Stimulated activated CD4-positive, alpha-beta T cell treated with anti-CD3 and anti-CD28 coated beads, Interleukin-4, amount 100 ng/mL, for 48 hours (primary cell): ENCODE measurements around the gene YPEL5.
"Not testable (repeated sequence)": the region's sequence is repeated elsewhere in the genome, so short reads cannot be mapped to it uniquely, and the experiment has no call there.

Experiments
- DNase-seq, 2 donors: peaks; one replicate each; pipeline ENCODE4 v3.0.0-alpha.2; 2020; ENCODE audit warnings: low read depth in 2 of 2

YPEL5 gene

DNA sequence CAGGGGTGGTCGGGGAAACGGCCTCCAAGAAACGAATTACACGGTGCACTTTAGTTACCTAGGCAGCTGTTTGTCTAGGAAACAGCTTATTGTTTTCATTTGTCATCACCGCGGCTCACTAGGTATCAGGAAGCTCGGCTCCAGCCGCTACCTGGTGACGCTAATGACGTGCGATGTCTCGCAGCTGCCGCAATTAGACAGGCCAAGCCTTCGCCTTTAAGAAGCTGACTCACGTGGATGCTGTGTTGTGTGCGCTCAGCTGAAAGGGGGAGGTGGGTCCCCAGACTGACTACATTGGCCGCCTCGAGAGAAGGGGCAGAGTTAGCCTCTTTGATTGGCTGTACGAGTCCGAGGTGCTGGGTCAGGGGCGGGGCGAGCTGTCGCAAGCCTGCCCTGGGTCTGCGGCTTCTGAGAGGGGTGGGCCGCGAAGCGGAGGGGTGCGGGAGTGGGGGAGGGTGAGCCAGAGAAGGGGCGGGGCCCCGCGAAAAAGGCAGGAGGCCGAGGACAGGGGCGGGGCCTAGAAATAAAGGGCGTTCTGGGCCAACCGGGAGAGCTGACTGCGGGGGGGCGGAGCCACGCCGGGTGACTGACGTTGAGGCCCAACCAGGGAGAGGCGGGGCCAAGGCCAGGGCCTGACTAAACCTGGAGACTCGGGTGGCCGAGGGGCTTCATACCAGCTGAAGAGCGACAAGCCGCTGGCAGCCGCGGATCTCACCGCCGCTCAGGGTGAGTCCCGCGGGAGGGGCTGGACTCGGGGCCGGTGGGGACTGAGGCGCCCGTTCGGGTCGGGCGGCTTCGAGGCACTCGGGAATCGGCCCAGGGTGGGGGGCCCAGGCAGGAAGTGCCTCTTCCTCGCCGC, at the start of gene YPEL5:
Gene YPEL5 (plus strand): TSS at position 671 of the 859 bp plus-strand sequence. CDS start 9,645 bp downstream, outside the sequence.
- DNase-seq = peak; percentile 97 to 99

DNA sequence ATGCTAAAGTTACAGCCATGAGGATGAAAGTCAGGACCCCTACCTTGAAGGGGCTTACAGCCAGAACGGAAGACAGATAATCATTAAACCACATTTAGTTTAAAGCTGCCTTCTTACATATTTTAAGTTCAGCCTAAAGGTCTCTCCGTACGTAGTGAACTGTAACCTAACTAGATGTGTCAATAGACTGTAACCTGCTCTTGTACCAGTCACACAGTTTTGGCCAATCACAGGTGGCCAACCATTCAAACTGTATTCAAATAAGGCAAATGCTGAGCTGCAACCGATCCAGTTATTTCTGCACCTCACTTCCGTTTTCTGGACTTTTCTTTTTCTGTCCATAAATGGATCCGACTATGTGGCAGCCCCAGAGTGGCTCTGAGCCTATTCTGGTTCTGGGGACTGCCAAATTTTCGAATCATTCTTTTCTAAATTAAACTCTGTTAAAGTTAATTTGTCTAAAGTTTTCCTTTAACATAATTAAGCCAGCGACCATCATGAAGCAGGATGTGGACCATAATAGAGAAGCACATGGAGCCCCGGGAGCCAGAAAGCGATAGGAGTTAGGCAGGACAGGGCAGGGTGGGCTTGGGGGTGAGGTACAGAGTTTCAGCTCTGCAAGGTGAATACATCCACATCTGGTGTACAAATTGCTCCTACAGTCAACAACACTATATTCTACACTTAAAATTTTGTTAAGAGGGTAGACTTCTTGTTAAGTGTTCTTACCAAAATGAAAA, 48.4 kb upstream of the YPEL5 start:
- no peak for DNase-seq

DNA sequence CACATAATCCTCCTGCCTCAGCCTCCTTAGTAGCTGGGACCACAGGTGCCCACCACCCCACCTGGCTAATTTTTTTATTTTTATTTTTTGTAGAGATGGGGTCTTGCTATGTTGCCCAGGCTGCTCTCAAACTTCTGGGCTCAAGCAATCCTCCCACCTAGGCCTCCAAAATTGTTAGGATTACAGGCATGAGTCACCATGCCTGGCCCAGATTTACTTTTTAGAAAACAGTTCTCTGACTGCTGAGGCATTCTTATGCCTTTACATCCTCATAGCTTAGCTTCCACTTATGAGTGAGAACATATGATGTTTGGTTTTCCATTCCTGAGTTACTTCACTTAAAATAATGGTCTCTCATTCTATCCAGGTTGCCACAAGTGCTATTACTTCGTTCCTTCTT, 47.4 kb upstream of the YPEL5 start:
- not testable (repeated sequence) for DNase-seq

- not testable (repeated sequence) for DNase-seq
Measured at GRCh38 chr2:30100691-30101090, 46.1 kb upstream of the YPEL5 start.

GRCh38 chr2:30104307-30104706, 42.5 kb upstream of the YPEL5 start:
- DNase-seq = no peak

GRCh38 chr2:30105556-30105955, 41.3 kb upstream of the YPEL5 start:
- no peak for DNase-seq

- DNase-seq = no peak
Measured at GRCh38 chr2:30106543-30106942, 40.3 kb upstream of the YPEL5 start.

- DNase-seq = no peak
Measured at GRCh38 chr2:30108192-30108591, 38.6 kb upstream of the YPEL5 start.

DNA sequence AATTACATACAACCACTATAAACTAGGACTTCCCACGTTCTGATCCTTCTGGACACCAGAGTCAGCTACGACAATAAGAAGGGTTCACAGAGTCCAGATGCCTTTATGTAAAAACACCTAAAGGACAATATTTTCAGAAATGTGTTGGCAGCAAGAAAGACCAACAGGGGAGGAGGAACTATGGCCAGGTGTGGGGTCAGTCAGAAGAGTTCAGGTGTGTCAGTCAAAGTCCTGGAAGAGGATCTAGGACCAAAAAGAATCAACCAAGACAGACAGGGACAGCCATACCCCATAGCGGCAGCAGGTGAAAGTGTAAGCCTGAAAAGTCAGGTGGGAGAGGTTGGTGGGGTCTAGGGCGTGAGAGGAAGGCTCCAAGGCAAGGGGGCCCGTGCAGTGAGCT, 38.0 kb upstream of the YPEL5 start:
- DNase-seq = no peak

GRCh38 chr2:30109856-30110255, 37.0 kb upstream of the YPEL5 start:
- no peak for DNase-seq

- DNase-seq = no peak
Measured at GRCh38 chr2:30110773-30111172, 36.0 kb upstream of the YPEL5 start.

- DNase-seq = not testable (repeated sequence)
Measured at GRCh38 chr2:30111186-30111585, 35.6 kb upstream of the YPEL5 start.

DNA sequence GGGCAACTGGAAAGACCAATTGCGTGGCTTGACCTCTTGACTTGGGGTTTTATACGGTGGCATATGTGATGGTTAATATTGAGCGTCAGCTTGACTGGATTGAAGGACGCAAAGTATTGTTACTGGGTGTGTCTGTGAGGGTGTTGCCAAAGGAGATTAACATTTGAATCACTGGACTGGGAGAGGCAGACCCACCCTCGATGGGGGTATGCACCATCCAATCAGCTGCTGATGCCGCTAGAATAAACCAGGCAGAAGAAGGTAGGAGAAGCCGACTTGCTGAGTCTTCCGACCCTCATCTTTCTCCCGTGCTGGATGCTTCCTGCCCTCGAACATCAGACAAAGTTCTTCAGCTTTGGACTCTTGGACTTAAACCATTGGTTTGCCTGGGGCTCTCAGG, 34.2 kb upstream of the YPEL5 start:
- DNase-seq = no peak

GRCh38 chr2:30113617-30114293, 33.1 kb upstream of the YPEL5 start:
- no peak for DNase-seq

DNA sequence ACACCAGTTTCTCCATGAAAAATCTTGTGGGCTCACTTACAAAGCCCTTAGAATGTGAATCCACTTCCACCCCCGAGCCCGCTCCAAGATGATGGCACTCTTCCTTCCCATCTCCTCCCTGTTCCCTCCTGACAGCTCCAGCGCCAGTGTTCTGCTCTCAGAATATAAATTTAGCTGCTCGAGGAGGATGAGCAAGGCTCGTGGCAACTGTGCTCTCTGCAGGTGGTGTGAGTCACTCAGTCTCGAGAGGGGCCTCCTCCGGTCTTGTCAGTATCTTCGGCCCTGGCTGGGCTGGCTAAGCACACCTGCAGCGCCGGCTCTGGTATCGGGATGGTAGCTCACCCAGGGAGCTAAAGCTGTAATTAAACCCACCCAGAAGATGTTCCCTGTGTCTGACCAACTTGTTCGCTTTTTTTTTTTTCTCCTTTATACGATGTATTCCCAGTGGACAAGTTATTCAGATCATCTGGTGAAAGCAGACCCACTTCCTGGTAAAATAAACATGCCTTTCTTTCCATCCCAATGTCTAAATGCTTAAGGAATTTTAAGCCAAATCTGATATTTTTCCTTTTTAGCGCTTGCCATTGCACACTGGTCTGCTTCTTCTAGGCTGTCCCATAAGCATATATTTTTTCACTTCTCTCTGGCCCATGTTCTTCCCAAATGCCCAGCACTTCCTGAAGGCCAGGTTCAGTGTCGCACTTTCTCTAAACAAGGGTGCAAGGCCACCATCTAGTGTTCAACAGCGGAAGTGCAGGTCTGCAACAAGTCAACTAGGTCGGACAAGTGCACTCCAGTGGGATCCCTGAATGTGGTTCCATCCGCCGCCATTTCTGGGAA, 31.4 kb upstream of the YPEL5 start:
- peak; percentile 54 to 66 for DNase-seq

GRCh38 chr2:30115981-30116285, 30.9 kb upstream of the YPEL5 start:
- no peak for DNase-seq

GRCh38 chr2:30122362-30122761, 24.4 kb upstream of the YPEL5 start:
- no peak for DNase-seq

GRCh38 chr2:30127016-30127893, 19.6 kb upstream of the YPEL5 start:
- DNase-seq = no peak

DNA sequence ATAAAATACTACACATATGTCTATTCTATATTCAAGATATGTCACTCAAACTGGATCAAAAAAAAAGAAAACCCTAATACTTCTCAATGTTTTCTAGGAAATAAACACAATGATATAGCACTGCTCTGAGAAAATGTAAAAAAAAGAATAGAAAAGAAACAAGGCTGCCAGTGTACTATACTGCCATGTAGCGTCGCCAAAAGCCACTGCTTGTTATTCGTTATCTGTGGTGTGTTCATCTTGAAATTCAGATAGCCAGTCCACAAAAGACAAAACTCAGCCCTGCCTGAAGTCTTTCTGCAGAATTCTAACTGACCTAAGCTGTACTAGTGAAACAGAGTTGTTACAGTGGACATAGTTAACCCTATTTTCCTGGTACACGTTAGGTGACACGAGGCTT, 12.2 kb upstream of the YPEL5 start:
- DNase-seq = no peak

DNA sequence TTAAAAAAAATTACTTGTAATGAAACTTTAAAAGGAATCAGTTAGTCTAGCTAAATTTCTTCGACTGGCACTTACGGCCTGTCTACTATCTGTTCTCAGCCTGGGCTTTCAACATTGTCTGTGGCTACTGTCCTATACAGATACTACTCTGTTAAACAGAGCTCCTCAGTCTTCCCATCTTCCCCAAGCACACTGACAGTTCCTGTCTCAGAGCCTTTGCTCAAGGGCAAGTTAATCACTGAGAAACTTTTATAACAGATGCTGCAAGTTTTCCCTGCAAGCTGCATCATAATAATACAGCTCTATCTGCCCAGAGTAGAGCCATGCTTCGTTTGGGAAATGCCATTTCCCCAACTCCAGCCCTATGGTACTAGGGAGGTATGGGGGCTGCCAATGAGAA, 11.3 kb upstream of the YPEL5 start:
- no peak for DNase-seq
